PC-9 (cell line): Measurements from ENCODE around the gene SDE2.

Experiments used
- CTCF ChIP-seq: fragments of 200-600 bp; sonication (generic); conservative IDR thresholded peaks from 2 replicates; pipeline ENCODE4 v1.6.1; 2017; ENCODE audit warnings: mixed run types, antibody characterized with exemption, mild to moderate bottlenecking, moderate library complexity
- EZH2 ChIP-seq: fragments of 200-600 bp; sonication (generic); IDR thresholded peaks from 2 replicates; pipeline ENCODE4 v1.8.0; 2017; ENCODE audit warnings: antibody characterized with exemption, low read depth

DNA sequence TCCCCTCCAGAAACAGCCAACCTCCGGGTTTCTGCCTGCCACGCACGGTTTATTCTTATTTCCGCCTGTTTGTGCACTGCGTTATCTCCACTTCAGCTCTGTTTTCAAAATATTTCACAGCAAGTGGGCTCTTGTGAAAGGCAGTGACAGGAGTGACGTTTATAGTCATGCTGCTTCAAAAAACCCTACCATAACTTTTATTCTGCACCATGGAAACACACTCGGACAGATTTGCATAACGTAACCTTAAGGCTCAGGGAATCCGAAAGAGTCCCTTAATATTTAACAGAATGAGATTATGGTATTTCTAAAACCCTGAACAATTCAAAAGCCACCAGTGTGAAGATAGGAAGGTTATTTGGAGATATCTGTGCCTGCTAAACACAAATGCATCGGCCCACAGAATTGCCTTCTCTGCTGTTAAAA is 782 bp upstream of the SDE2 start:
- TF ChIP-seq CTCF (no peak), EZH2 (no peak)
